Limb (tissue), 2 donors: ENCODE measurements around the gene DCTD.

Experiments
- DNase-seq, 2 donors: peaks; one replicate each; pipeline ENCODE4 v3.0.0-alpha.2; 2016; ENCODE audit errors: extremely low spot score in 2 of 2

Gene DCTD

DNA sequence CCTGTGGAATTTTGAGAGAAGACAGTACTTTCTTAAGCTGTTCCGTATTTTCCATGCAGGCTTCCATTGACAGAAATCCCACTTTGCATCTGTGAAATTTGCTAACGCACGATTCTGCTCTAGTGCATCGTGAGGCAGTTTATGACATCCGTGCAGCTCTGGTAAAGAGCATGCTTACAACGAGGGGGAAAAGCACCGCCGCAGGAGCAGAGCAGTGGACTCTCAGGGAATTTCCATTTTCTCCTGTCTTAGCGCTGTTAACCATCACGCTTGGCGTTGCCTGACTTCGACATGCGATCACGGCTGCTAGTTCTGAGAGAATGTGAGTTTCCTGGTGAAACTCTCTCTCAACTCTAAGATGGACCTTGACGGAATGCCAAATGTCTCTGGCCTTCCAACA, 43.9 kb downstream of the DCTD start:
- DNase-seq, result no peak

- DNase-seq, result no peak
Measured at GRCh38 chr4:182872886-182873285, 44.3 kb downstream of the DCTD start.

- DNase-seq, result no peak
Measured at GRCh38 chr4:182871616-182872015, 45.6 kb downstream of the DCTD start.

- DNase-seq, result no peak
Measured at GRCh38 chr4:182869697-182870096, 47.5 kb downstream of the DCTD start.

DNA sequence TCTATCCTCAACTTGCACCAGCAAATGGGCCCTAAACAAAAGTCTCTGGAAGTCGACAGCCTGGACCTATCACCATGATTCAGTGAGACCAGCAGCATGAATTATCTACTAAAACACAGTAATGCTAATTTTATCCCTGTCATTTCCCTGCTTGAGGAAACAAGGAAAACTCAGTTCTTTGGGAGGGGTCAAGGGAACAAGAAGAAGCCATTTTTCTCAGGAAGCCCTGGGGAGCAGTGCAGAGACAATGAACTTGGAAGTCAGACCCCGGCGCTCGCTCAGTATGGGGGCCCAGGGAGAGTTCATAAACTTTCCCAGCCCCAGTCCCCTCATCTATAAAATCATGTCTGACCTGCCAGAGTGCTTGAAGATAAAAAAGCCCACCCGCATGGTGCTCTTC, 50.4 kb downstream of the DCTD start:
- DNase-seq, result no peak

GRCh38 chr4:182863501-182863900, 53.7 kb downstream of the DCTD start:
- DNase-seq, result no peak

DNA sequence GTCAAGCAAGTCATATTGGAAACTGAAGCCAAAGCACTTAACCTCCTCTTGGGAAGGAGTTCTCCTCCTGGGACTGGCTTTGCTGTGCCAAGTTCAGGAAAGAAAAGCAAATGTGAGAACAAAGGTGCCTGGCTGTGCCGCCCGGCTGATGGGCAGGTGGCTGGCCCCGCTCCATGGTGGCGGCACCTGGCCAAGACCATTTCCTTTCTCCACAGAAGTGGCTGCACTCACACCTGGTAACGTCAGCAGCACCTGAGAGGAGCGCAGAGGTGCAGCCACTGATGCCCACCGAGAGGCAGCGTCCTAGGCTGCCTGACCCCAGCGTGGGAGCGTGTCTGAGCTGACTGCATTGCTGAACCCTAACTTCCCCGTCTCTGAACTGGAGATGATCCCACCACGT, 54.3 kb downstream of the DCTD start:
- no peak for DNase-seq

DNA sequence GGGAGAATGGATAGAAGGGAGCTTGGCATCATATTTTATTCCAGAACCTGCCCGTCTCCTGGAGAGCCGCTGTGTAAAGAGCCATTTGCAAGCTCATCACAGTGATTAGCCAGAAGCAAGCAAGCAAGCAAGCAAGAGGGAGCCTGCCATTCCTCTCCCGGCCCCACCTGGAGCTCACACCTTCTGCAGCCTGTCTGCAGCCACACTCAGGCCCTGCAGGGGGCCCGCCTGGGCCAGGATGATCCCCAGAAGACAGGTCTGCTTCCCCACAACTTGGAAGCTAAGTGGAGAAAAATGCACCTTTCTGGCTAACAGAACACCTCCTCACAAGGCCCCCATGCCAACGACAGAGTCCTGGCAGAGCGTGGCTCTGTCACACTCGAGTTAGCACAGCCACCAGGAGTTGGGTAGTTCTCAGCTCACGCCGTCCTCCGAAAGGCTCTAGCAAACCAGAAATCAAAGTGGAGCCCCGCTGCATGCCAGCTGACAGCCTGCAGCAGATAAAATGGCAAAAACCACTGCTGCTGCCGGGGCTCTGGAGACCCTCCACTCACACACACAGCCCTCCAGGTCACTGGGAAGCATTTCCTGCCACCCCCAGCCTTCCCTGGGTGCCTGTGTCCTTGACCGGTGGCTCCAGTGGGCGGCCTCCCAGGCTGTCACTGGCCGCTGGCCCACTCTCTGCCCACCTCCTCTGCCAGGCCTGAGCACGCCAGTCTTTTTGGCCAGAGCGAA, 54.9 kb downstream of the DCTD start:
- DNase-seq, result no peak

- no peak for DNase-seq
Measured at GRCh38 chr4:182861346-182861745, 55.8 kb downstream of the DCTD start.

DNA sequence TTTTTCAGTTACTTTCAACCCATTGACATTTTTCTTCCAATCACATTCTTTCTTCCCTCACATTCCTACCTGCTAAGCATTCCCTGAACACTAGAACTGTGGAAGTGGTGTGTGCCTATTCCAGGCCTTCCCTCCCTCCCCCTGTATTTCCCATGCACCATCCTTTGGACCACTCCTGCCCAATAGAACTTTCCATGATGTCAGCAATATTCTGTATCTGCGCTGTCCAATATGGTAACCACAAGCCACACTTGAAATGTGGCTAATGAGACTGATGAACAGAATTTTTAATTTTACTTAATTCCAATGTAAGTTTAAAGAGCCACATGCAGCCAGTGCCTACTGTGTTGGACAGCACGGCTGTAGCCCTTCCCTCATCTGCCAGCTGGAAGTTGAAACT, 57.5 kb downstream of the DCTD start:
- DNase-seq, result no peak

DNA sequence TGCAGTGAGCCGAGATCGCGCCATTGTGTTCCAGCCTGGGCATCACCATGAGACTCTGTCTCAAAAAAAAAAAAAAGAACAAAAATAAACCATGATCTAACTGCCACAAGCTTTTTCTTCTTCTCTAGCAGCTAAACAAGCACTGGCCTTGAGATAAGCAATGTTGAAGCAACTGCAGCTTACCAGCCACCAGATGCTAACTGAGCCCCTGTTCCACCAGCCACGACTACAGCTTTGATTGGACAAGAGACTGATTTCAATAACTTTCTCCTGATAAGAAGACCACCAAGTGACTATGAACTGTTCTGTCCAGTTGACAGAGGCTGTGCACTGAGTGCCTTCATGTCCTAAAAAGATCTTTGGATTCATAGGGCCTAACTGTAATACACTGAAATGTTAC, 58.5 kb downstream of the DCTD start:
- no peak for DNase-seq

DNA sequence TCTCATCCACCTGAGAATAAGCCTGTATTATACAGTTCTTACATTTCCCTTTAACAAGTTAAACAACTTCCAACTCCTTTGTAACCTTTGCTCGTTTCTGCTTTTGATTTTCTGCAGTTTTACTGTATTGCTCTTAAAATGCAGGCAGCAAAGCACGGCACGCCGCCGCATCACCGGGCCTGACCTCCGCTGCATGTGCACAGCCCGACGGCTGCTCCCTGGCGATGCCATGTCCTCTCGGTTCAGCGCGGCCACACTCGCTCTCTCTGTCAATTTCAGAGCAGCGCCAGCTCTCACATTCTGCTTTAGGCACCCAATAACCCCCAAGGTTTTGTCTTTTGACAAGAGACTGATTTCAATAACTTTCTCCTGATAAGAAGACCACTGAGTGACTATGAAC, 60.3 kb downstream of the DCTD start:
- DNase-seq, result no peak

DNA sequence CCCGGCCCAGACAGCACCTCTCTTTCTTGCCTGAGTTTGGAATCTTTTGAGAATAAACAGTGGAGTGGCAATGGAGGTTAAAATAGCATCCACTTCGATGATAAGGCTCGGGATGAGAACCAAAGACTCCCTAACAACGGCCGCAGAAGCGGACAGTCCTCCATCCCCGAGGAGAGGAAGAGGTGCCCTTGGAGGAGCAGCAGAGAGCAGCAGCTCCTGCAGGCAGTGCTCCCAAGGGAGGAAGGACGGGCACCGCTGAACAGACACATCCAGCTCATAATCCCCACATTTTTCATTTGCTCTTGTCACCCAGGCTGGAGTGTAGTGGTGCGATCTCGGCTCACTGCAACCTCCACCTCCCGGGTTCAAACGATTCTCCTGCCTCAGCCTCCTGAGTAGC, 61.3 kb downstream of the DCTD start:
- no peak for DNase-seq

DNA sequence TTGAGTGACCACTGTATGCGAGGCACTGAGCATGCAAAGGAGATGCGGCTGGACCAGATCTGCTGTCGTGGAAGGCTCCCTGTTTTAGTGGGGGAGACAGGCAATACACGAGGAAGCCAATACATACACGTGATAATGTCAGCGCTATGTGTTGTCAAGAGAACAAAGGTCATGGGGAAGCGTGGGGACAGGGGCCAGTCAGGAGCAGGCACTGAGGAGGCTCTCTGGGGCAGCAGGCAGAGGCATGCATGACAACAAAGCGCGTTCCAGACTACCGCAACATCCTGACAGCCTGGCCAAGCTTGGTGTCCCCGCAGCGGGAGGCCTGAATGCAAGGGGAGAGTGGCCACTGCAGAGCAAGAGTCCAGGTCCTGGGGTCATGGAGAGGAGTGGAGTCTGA, 61.9 kb downstream of the DCTD start:
- no peak for DNase-seq

- no peak for DNase-seq
Measured at GRCh38 chr4:182854466-182854865, 62.7 kb downstream of the DCTD start.

GRCh38 chr4:182853731-182854330, 63.4 kb downstream of the DCTD start:
- no peak for DNase-seq

DNA sequence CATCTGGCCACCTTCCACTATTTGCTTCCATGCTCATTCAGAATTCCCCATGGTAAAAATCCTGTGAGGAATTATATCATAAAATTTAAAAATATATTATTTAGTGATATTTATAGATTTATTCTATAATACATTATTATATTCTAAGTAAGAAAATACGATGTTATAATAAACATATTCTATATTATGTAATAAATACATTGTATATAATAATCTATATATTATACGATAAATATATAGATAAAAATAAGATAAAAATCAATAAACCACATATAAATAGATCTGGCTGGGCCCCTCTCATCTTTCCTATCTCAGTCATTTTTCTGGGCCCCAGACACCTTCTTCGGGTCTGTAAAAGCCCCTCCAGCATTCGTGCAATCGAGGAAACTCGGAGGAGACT, 68.5 kb downstream of the DCTD start:
- no peak for DNase-seq

GRCh38 chr4:182847576-182848450, 69.4 kb downstream of the DCTD start:
- no peak for DNase-seq

DNA sequence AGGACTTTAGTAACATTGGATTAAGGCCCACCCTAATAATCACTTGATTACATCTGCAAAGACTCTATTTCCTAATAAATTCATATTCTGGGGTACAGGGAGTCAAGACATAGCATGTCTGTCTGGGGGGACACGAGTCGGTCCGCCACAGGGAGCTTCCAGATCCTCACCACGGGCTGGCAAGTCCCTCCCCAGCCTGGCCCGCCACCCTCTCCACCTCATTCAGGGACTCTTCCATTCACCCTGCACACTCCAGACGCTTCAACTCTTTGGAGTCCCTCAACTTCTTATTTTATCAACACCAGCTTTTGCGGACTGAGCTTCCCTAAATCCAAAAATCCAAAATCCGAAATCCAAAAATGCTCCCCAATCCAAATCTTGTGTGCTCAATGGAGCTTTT, 71.2 kb downstream of the DCTD start:
- DNase-seq, result no peak

DNA sequence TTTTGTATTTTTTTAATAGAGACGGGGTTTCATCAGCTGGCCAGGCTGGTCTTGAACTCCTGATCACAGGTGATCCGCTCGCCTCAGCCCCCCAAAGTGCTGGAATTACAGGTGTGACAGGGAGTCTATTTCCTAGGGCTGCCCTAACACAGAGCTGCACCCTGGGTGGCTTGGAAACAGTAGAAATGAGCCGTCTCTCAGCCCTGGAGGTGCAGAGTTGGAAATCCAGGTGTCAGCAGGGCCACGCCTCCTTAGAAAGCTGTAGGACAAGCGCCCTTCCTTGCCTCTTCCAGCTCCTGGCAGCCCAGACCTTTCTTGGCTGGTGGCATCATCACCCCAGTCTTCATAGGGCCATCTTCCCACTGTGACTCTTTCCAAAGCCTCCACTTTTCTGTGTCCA, 71.6 kb downstream of the DCTD start:
- no peak for DNase-seq

GRCh38 chr4:182843808-182844325, 73.3 kb downstream of the DCTD start:
- DNase-seq, result no peak

DNA sequence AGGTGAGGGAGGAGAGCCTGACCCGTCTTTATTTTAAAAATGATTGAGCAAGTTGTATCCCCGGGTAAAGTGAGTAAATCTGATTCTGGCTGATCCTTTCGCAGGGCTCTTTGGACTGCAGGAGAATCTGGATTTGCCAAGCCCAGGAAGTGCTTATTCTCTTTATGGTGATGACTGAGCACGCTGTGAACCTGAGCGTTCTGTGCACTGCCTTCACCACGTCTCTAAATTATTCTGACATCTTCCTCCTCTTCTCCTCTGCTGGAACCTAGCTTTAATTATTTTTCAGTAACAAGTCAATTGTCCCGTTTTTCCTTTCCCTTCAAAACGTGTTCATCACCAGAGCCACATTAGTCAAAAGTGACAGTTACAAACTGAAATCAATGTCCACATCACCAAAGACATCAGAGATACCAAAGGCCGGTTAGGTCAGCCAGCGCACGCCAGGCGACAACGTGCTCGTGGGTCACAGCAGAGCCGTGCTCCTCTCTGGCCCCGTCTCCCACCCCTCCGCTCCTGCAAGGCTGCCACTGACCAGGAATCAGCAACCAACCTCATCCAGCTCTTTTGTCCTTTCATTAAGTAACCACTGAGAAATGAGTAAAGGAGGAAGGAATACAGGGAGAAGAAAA, 74.3 kb downstream of the DCTD start:
- DNase-seq, result no peak
